Trophoblast cell (in vitro differentiated cells and primary cell): ENCODE data around the gene CERS3.

ENCODE experiments used
- DNase-seq, 2 donors: peaks; one replicate each; pipeline ENCODE4 v3.0.0-alpha.2; 2016
- H2AFZ ChIP-seq: 2 replicates; pipeline ENCODE4 v1.6.1; 2013; ENCODE audit warnings: low read length, moderate library complexity, mild to moderate bottlenecking; ENCODE audit not compliant: insufficient read depth, poor library complexity
- H2AK5ac ChIP-seq: 2 replicates; pipeline ENCODE4 v1.6.1; 2013; ENCODE audit warnings: mild to moderate bottlenecking, low read length
- H2BK120ac ChIP-seq: 2 replicates; pipeline ENCODE4 v1.6.1; 2013; ENCODE audit warnings: low read length, mild to moderate bottlenecking, moderate library complexity; ENCODE audit not compliant: insufficient read depth, poor library complexity
- H2BK12ac ChIP-seq: 2 replicates; pipeline ENCODE4 v1.6.1; 2013; ENCODE audit warnings: mild to moderate bottlenecking, low read length, moderate library complexity
- H2BK5ac ChIP-seq: 2 replicates; pipeline ENCODE4 v1.6.1; 2013; ENCODE audit warnings: low read length, low read depth, moderate library complexity, mild to moderate bottlenecking; ENCODE audit not compliant: poor library complexity
- H3K14ac ChIP-seq: 2 replicates; pipeline ENCODE4 v1.6.1; 2013; ENCODE audit warnings: mild to moderate bottlenecking, low read length
- H3K18ac ChIP-seq: 2 replicates; pipeline ENCODE4 v1.6.1; 2013; ENCODE audit warnings: mild to moderate bottlenecking, low read length
- H3K23ac ChIP-seq: 2 replicates; pipeline ENCODE4 v1.6.1; 2013; ENCODE audit warnings: low read length
- H3K27ac ChIP-seq: 2 replicates; pipeline ENCODE4 v1.5.1; 2013; ENCODE audit warnings: low read depth, mild to moderate bottlenecking, inconsistent platforms, low read length, moderate library complexity
- H3K27me3 ChIP-seq: 2 replicates; pipeline ENCODE4 v1.6.1; 2013; ENCODE audit warnings: inconsistent platforms, mild to moderate bottlenecking, low read length, moderate library complexity; ENCODE audit not compliant: insufficient read depth
- H3K36me3 ChIP-seq, 2 experiments: 1 replicate in 1 of 2; 2 replicates in 1 of 2; pipeline ENCODE4 v1.6.1; 2013; ENCODE audit warnings: low read length in 2 of 2, mild to moderate bottlenecking in 2 of 2, moderate library complexity in 1 of 2; ENCODE audit not compliant: insufficient read depth in 2 of 2, control insufficient read depth in 1 of 2
- H3K4ac ChIP-seq: 2 replicates; pipeline ENCODE4 v1.6.1; 2013; ENCODE audit warnings: low read depth, mild to moderate bottlenecking, low read length, moderate library complexity
- H3K4me1 ChIP-seq, 2 experiments: 1 replicate in 1 of 2; 2 replicates in 1 of 2; pipeline ENCODE4 v1.6.1; 2013; ENCODE audit warnings: low read length in 2 of 2, mild to moderate bottlenecking in 2 of 2, moderate library complexity in 1 of 2; ENCODE audit not compliant: insufficient read depth in 2 of 2, control insufficient read depth in 1 of 2
- H3K4me2 ChIP-seq: 2 replicates; pipeline ENCODE4 v1.6.1; 2013; ENCODE audit warnings: inconsistent platforms, mild to moderate bottlenecking, low read length, moderate library complexity
- H3K4me3 ChIP-seq: 2 replicates; pipeline ENCODE4 v1.5.1; 2013; ENCODE audit warnings: mild to moderate bottlenecking, low read depth, low read length, inconsistent platforms
- H3K79me1 ChIP-seq: one replicate; pipeline ENCODE4 v1.6.1; 2013; ENCODE audit warnings: low read length
- H3K79me2 ChIP-seq: 2 replicates; pipeline ENCODE4 v1.6.1; 2013; ENCODE audit warnings: low read length, mild to moderate bottlenecking; ENCODE audit not compliant: control insufficient read depth, insufficient read depth, poor library complexity
- H3K9ac ChIP-seq: 2 replicates; pipeline ENCODE4 v1.6.1; 2013; ENCODE audit warnings: mild to moderate bottlenecking, low read length
- H3K9me3 ChIP-seq: 2 replicates; pipeline ENCODE4 v1.6.1; 2013; ENCODE audit warnings: low read depth, mild to moderate bottlenecking, control low read depth, inconsistent platforms, low read length; ENCODE audit not compliant: insufficient read depth
- H4K12ac ChIP-seq: 2 replicates; pipeline ENCODE4 v1.6.1; 2013; ENCODE audit warnings: low read depth, mild to moderate bottlenecking, low read length, moderate library complexity
- H4K8ac ChIP-seq: 2 replicates; pipeline ENCODE4 v1.6.1; 2013; ENCODE audit warnings: low read depth, mild to moderate bottlenecking, low read length, moderate library complexity
- H4K91ac ChIP-seq: one replicate; pipeline ENCODE4 v1.6.1; 2013; ENCODE audit warnings: low read depth, mild to moderate bottlenecking, low read length, moderate library complexity
- WGBS: extraction: QIAGEN DNeasy Blood & Tissue Kit; methylation state at CpG from one replicate; pipeline ENCODE4 v1.1.7; 2013; ENCODE audit warnings: missing lambda C conversion rate; ENCODE audit not compliant: insufficient read length, insufficient coverage; ENCODE audit errors: extremely low coverage; 5-methylcytosine and 5-hydroxymethylcytosine counted together

The CERS3 gene

DNA sequence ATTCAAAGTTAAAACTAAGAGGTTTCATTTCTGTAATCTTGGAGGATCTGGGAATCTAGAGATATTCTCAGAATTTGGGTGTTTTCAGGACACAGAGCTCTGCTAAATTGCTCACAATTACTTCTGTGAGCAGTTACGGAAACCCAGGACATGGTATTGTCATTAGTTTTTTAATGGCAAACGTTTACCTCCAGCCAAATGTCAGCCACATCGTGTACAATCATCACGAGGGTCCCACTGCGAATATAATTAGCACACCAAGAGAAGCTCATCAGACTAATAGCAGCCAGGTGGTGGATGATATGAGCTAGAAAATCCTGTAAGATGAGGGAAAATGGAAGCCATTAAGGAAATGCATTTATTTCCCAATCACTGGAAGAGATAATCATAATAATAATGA, 56.0 kb downstream of the CERS3 start:
- no peaks in the 10 kb centered on the region for H3K27me3 ChIP-seq
- H3K79me1 ChIP-seq, result no peaks in the 10 kb centered on the region
- DNase-seq, result no peak
- no peak overlapping the region for H3K9ac ChIP-seq
- H4K12ac ChIP-seq, result no peak overlapping the region
- no peak overlapping the region for H3K4me2 ChIP-seq
- H2BK120ac ChIP-seq, result no peak overlapping the region
- H4K91ac ChIP-seq, result no peak overlapping the region
- no peak overlapping the region for H2BK12ac ChIP-seq
- no peak overlapping the region for H2AFZ ChIP-seq
- H3K14ac ChIP-seq, result no peak overlapping the region
- H2BK5ac ChIP-seq, result no peak overlapping the region
- peaks cover 10% of the 10 kb centered on the region for H3K9me3 ChIP-seq
- H3K4me1 ChIP-seq, result no peaks in the 10 kb centered on the region
- no peak overlapping the region for H4K8ac ChIP-seq
- no CpG with 5 or more reads among the region's 5 CpGs for WGBS
- H2AK5ac ChIP-seq, result no peak overlapping the region
- no peaks in the 10 kb centered on the region for H3K36me3 ChIP-seq
- H3K79me2 ChIP-seq, result no peaks in the 10 kb centered on the region
- H3K18ac ChIP-seq, result no peak overlapping the region
- H3K4me3 ChIP-seq, result no peak overlapping the region
- H3K27ac ChIP-seq, result no peak overlapping the region
- no peak overlapping the region for H3K4ac ChIP-seq
- no peak overlapping the region for H3K23ac ChIP-seq

DNA sequence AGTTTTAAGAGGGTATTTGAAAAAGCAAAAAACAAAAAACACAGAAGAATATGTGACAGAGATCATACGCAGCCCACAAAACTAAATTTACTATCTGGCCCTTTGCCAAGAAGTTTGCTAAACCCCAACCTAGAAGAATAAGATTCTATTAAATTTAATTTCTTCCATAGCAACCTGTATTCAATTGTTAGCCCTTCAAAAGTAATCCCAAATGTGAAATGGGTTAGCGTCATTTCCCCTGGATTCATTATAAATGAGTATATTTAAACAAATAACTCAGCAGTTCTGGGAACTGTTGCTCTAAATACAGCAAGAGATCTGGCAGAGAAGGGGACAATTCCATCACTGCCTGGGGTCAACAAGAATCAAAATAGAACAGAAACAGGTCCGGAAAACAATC, 56.8 kb downstream of the CERS3 start:
- Histone ChIP-seq H3K79me2 (no peaks in the 10 kb centered on the region), H3K23ac (no peak overlapping the region), H3K14ac (no peak overlapping the region), H3K9me3 (peaks cover 10% of the 10 kb centered on the region), H3K27ac (no peak overlapping the region), H3K18ac (no peak overlapping the region), H3K79me1 (no peaks in the 10 kb centered on the region), H3K9ac (no peak overlapping the region), H3K27me3 (no peaks in the 10 kb centered on the region), H2BK12ac (no peak overlapping the region), H3K4me2 (no peak overlapping the region), H2BK5ac (no peak overlapping the region), H2BK120ac (no peak overlapping the region), H4K8ac (no peak overlapping the region), H3K4me1 (no peaks in the 10 kb centered on the region), H4K91ac (no peak overlapping the region), H3K4me3 (no peak overlapping the region), H2AFZ (no peak overlapping the region), H3K4ac (no peak overlapping the region), H3K36me3 (no peaks in the 10 kb centered on the region), H4K12ac (no peak overlapping the region), H2AK5ac (no peak overlapping the region)
- DNase-seq, result no peak
- WGBS, result no CpG with 5 or more reads among the region's 3 CpGs

DNA sequence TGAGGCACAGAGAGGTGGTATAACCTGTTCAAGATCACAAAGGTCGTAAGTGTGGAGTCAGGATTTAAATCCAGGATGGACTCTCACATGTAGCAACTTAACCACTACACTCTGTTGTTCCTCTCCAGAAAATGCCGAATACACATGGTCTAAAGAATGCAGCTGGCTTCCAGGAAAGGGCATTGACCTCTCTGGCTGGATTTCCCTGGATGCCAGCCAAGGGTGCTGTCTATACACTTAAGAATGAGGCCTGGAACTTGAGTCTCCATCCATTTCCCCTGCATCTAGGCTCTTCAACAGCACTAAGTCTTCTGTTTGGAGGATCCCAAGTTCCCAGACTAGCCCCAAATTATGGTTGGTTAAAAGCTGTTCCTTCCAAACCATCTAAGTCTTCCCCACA, 60.5 kb downstream of the CERS3 start:
- H3K4me1 ChIP-seq, result no peaks in the 10 kb centered on the region
- no peak overlapping the region for H3K9ac ChIP-seq
- peaks cover 15% of the 10 kb centered on the region for H3K9me3 ChIP-seq
- no peak overlapping the region for H2AK5ac ChIP-seq
- no peak overlapping the region for H3K4ac ChIP-seq
- no peak overlapping the region for H2AFZ ChIP-seq
- no peak overlapping the region for H3K4me2 ChIP-seq
- H2BK5ac ChIP-seq, result no peak overlapping the region
- H4K8ac ChIP-seq, result no peak overlapping the region
- WGBS, result no CpG with 5 or more reads among the region's 2 CpGs
- no peak overlapping the region for H3K18ac ChIP-seq
- H3K36me3 ChIP-seq, result no peaks in the 10 kb centered on the region
- no peak overlapping the region for H2BK120ac ChIP-seq
- no peak overlapping the region for H3K27ac ChIP-seq
- H2BK12ac ChIP-seq, result no peak overlapping the region
- DNase-seq, result no peak
- H3K79me2 ChIP-seq, result no peaks in the 10 kb centered on the region
- H3K79me1 ChIP-seq, result no peaks in the 10 kb centered on the region
- no peak overlapping the region for H4K12ac ChIP-seq
- no peak overlapping the region for H3K14ac ChIP-seq
- no peaks in the 10 kb centered on the region for H3K27me3 ChIP-seq
- no peak overlapping the region for H4K91ac ChIP-seq
- no peak overlapping the region for H3K23ac ChIP-seq
- H3K4me3 ChIP-seq, result no peak overlapping the region

DNA sequence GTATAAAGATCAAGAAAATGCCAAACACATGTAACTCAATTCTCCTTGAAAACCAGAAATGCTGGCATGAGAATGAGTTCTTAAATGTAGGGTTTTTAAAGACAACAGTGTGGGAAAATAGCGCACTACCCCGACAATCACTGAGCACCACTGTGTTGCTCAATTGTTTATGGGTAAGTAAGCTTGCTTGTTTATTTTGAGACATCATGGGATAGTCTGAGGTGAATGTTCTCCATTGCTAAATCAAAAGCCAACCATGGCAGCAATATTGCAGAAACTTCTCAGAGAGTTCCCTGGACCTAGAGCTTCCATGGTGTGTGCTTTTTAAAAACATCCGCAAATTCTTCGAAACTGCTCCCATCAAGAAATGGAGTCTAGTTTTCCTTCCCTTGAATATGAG, 62.7 kb downstream of the CERS3 start:
- no peaks in the 10 kb centered on the region for H3K36me3 ChIP-seq
- H4K91ac ChIP-seq, result no peak overlapping the region
- H3K18ac ChIP-seq, result no peak overlapping the region
- H4K12ac ChIP-seq, result no peak overlapping the region
- H2BK12ac ChIP-seq, result no peak overlapping the region
- H2BK120ac ChIP-seq, result no peak overlapping the region
- H3K23ac ChIP-seq, result no peak overlapping the region
- H2AFZ ChIP-seq, result no peak overlapping the region
- no peak overlapping the region for H3K9ac ChIP-seq
- H3K27me3 ChIP-seq, result no peaks in the 10 kb centered on the region
- no peak overlapping the region for H3K4ac ChIP-seq
- no peaks in the 10 kb centered on the region for H3K79me1 ChIP-seq
- H3K27ac ChIP-seq, result no peak overlapping the region
- no peak overlapping the region for H4K8ac ChIP-seq
- H2BK5ac ChIP-seq, result no peak overlapping the region
- DNase-seq, result no peak
- H3K9me3 ChIP-seq, result peaks cover 16% of the 10 kb centered on the region
- H3K4me2 ChIP-seq, result no peak overlapping the region
- H3K79me2 ChIP-seq, result no peaks in the 10 kb centered on the region
- H3K14ac ChIP-seq, result no peak overlapping the region
- H3K4me1 ChIP-seq, result no peaks in the 10 kb centered on the region
- no peak overlapping the region for H3K4me3 ChIP-seq
- no CpG with 5 or more reads among the region's 4 CpGs for WGBS
- H2AK5ac ChIP-seq, result no peak overlapping the region
